HepG2 (cell line): Measurements from ENCODE around the gene TMEM220. TPM values are rescaled to one million over a fixed set of nuclear protein-coding genes. Genes with fewer than 3 reads are reported as not detected.
A peak's percentile ranks its signal among the peaks of the same experiment; 100 is the strongest.

Experiments
- DZIP1 ChIP-seq: sonication (generic); formaldehyde crosslinking; IDR thresholded peaks from 2 replicates; pipeline ENCODE4 v1.5.0; 2020; ENCODE audit warnings: mild to moderate bottlenecking, missing genetic modification reagents
- FOXA3 ChIP-seq: IDR thresholded peaks from 2 replicates; pipeline ENCODE4 v1.6.1; 2016; ENCODE audit warnings: missing genetic modification reagents, missing compliant biosample characterization
- HNF4G ChIP-seq, 2 experiments: sonication (generic) in 1 of 2; formaldehyde crosslinking in 1 of 2; IDR thresholded peaks; 2 replicates each; pipeline versions ENCODE4 v1.4.0 to v1.6.1; 2011 to 2020; ENCODE audit warnings: borderline replicate concordance in 2 of 2, low read depth in 2 of 2, mild to moderate bottlenecking in 2 of 2, low read length in 1 of 2, missing genetic modification reagents in 1 of 2, moderate library complexity in 1 of 2
- HOXA7 ChIP-seq: sonication (generic); formaldehyde crosslinking; IDR thresholded peaks from 2 replicates; pipeline ENCODE4 v1.8.1; 2022; ENCODE audit warnings: mild to moderate bottlenecking, missing genetic modification reagents, moderate library complexity
- JUN ChIP-seq: sonication (generic); formaldehyde crosslinking; IDR thresholded peaks from 2 replicates; pipeline ENCODE4 v1.4.0; 2020; ENCODE audit warnings: mild to moderate bottlenecking, missing genetic modification reagents
- NFRKB ChIP-seq: fragments of 450-650 bp; IDR thresholded peaks from 2 replicates; pipeline ENCODE4 v1.6.1; 2017
- PREB ChIP-seq: sonication (generic); formaldehyde crosslinking; IDR thresholded peaks from 2 replicates; pipeline ENCODE4 v1.4.0; 2020; ENCODE audit warnings: missing genetic modification reagents
- ZBTB40 ChIP-seq, 2 experiments: fragments of 450-650 bp in 1 of 2; sonication (generic) in 1 of 2; formaldehyde crosslinking in 1 of 2; IDR thresholded peaks; 2 replicates each; pipeline versions ENCODE4 v1.6.1 to v1.8.0; 2016 to 2022; ENCODE audit warnings: antibody characterized with exemption in 1 of 2, mild to moderate bottlenecking in 1 of 2, missing genetic modification reagents in 1 of 2
- ZNF770 ChIP-seq: sonication (generic); formaldehyde crosslinking; IDR thresholded peaks from 2 replicates; pipeline ENCODE4 v1.5.0; 2020; ENCODE audit warnings: mild to moderate bottlenecking, missing genetic modification reagents
- polyA plus RNA-seq, 8 experiments: library from polyadenylated mRNA; depleted of rRNA in 3 of 8; stranded (reverse) in 7 of 8; unstranded in 1 of 8; fragments of >200 nt; fragmentation: Illumina TruSeq in 4 of 8; extraction: Trizol in 4 of 8; gene quantifications; 2 replicates each; pipeline versions ENCODE4 v1.2.1 to v1.2.3, GENCODE V29; 2011 to 2016; ENCODE audit warnings: low read depth in 4 of 8, missing spikeins in 1 of 8, mixed read lengths in 1 of 8; ENCODE audit not compliant: insufficient read depth in 1 of 8
- total RNA-seq, 5 experiments: library from RNA; depleted of rRNA; stranded (reverse); fragments of >200 nt; fragmentation: Illumina TruSeq; extraction: Trizol; gene quantifications; 2 replicates each; pipeline ENCODE4 v1.2.3, GENCODE V29; 2016; ENCODE audit warnings: low read depth in 1 of 5

Gene TMEM220
- total and polyA plus RNA-seq, 2 of the 13 experiments (the other 11 are each of a cell fraction or from before 2014, with no cell fraction given) = 1.3 to 2.2 TPM

- TF ChIP-seq ZBTB40 (IDR thresholded peaks at IDR 0.05) (no peak), ZBTB40 (CRISPR knock-in tag; IDR thresholded peaks at IDR 0.05) (peak; percentile 36; the same call in 1 of the 2 replicates), DZIP1 (no peak), PREB (CRISPR knock-in tag) (no peak), NFRKB (no peak), HOXA7 (CRISPR knock-in tag) (0 out of 2 replicates have a peak, but pooled peaks have one; percentile 49), JUN (CRISPR knock-in tag) (no peak), FOXA3 (CRISPR knock-in tag) (peak; percentile 31; the same call in 1 of the 2 replicates), HNF4G (IDR thresholded peaks at IDR 0.05; ENCODE audit: borderline replicate concordance, low read depth, low read length) (no peak), HNF4G (CRISPR knock-in tag; IDR thresholded peaks at IDR 0.05; ENCODE audit: borderline replicate concordance, low read depth) (no peak), ZNF770 (CRISPR knock-in tag) (no peak)
These were observed at the start of gene TMEM220 (continued) for GRCh38 chr17:10729334-10730193.
